A204.1 (cell line): ENCODE results near the gene ETF1.

Experiments
- FAIRE-seq: peaks from 2 replicates; lab custom pipeline; 2012; peaks lifted over from hg19 to GRCh38; lab: Jason Lieb, UNC

ETF1 gene

GRCh38 chr5:138563340-138564118, 20.5 kb upstream of the ETF1 start:
- no peak for FAIRE-seq

DNA sequence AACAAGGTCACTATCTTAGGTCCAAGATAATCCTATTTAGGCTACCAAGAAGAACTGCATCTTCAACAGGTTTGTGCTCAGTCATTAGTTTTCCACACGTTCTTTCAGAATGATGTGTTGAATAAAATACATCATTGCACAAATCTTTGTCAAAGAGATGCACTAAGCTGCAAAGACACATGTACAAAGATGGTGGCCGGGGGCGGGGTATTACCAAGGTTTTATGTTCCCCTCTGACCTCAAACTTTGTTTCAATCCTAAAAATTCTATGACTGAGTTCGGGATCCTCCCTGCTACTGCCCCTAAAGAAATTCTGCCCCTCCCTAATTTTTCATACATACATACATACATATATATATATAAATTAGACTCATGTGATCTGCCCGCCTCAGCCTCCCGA, 17.9 kb upstream of the ETF1 start:
- no peak for FAIRE-seq

DNA sequence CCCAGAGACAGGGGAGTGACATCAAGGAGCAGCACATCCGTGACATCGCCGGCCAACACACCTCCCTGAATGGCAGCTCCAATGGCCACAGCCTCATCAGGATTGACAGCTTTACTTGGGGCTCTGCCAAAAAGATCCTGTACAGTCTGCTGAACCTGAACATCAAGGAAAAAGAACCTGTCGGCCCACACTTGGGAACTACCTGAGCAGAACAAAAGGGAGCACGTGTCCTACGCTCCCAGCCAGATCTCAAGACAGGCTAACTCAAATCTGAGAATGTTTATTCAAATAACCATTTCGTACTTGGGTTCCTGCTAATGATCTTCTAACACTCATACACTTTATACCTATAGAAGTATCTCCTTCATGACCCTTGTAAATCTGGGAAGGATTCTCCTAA, 16.9 kb upstream of the ETF1 start:
- no peak for FAIRE-seq

GRCh38 chr5:138557677-138558076, 14.6 kb upstream of the ETF1 start:
- no peak for FAIRE-seq

DNA sequence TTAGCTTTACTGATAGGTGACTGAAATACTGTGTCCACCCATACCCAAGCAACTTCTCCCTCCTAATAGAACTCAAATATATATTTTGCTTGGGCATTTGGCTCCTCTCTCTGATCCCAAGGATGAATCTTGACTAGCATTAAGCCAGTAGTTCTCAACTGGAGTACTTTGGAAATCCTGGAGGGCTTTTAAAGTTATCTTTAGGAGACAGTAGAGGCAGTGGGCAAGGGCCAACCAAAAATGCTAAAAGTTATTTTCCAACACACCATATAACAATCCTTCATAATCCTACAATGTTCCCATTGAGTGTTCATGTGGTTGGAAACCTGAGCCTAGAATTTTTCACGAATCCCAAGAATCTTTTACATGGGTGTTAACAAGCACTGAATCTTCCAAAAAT, 11.1 kb upstream of the ETF1 start:
- FAIRE-seq, result no peak

DNA sequence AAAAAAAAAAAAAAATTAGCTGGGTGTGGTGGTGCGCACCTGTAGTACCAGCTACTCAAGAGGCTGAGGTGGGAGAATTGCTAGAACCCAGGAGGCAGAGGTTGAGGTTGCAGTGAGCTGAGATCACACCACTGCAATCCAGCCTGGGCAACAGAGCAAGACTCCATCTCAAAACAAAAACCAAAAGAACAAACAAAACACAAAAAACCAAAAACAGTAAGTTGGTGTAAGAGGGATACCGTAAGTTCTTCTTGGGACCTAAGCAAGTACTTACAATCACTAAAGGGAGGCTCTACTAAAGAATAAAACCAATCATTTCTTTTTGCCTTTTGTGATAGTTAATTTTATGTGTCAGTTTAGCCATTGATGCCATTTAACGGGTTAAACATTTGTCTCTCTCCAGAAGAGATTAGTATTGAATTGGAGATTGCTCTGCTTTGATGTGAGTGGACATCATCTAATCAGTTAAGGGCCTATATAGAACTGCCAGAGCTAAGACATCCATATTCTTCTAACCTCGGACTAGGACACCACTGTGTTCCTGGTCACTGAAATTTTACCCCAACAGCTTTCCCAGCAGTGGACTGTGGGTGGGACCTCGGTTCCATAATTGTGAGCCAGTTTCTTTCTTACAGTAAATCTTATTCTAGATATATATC, 10.5 kb upstream of the ETF1 start:
- no peak for FAIRE-seq

GRCh38 chr5:138552657-138553056, 9.6 kb upstream of the ETF1 start:
- no peak for FAIRE-seq

DNA sequence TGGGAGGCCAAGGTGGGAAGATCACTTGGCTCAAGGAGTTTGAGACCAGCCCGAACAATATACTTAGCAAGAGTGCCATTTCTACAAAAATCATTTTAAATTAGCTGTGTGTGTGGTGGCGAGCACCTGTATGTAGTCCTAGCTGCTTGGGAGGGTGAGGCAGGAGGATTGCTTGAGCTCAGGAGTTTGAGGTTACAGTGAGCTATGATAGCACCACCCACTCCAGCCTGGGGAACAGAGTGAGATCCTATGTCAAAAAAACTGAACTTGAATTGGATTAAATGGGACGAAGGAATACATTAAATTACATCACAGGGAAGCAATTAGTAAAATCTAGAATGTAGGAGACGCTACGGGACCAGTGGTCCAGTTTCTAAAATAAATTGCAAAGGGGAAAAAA, 6.4 kb upstream of the ETF1 start:
- FAIRE-seq, result no peak

DNA sequence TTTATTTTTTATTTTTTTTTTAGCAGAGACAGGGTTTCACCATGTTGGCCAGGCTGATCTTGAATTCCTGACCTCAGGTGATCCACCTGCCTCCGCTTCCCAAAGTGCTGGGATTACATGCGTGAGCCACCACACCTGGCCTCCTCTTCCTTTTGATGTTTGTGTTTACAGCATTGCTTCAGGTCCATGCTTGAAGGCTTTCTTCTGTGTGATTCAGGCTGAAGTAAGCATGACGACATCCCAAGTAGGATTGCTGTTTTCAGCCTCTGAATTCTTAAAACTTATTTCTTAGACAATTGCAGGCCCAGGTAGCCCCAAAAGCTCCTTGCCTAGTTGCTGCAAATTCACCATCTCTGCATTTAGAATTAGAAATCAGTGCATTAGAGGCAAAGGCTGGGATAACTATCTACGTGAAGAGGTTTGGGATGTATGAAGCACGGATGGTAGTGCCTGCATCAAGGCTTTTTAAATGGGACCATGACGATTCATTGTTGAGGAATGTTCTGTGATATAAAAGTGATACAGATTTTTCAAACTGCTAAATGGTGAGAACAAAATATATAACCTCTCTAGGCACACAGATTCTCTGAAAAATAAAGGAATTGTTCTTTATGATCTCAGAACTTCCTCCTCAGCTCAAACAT, 3.0 kb upstream of the ETF1 start:
- no peak for FAIRE-seq

- no peak for FAIRE-seq
Observed at GRCh38 chr5:138544181-138545134, 1.4 kb upstream of the ETF1 start.

- FAIRE-seq, result no peak
Observed at GRCh38 chr5:138543730-138544104, 681 bp upstream of the ETF1 start.

DNA sequence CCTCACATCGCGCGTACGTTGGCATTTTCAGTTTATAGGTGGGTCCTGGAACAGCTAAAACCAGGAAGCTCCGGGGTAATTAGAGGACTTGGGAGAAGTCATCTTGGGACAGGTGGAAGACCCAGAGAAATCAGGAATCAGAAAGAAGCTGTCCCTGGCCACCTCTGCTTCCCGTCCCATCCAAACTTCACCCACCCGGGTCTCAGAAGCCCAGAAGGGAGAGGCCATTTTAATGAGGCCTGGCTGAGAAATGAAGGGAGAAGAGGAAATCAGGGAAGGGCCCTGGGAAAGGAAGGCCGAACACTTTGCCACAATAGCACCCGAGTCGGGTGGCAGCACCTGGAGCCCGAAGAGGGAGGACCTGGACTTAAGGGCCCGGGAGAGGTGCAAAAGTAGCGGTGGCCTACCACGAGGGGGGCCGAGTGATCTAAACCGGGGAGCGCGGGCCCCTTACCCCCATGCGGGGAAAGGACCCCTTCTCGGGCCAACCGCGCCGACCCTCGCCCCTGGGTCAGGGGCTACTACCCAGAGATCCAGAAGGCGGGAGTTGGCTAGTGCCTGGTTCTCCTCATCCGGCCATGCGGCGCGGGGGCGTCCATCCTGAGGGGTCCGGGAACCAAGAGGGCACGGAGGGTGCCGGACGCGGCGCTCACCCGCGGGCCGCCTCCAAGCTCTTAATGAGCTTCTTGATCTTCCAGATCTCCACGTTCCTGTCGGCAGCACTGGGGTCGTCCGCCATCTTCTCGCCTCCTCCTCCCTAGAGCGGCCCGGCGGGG, 668 bp downstream of the ETF1 start:
- FAIRE-seq, result no peak

DNA sequence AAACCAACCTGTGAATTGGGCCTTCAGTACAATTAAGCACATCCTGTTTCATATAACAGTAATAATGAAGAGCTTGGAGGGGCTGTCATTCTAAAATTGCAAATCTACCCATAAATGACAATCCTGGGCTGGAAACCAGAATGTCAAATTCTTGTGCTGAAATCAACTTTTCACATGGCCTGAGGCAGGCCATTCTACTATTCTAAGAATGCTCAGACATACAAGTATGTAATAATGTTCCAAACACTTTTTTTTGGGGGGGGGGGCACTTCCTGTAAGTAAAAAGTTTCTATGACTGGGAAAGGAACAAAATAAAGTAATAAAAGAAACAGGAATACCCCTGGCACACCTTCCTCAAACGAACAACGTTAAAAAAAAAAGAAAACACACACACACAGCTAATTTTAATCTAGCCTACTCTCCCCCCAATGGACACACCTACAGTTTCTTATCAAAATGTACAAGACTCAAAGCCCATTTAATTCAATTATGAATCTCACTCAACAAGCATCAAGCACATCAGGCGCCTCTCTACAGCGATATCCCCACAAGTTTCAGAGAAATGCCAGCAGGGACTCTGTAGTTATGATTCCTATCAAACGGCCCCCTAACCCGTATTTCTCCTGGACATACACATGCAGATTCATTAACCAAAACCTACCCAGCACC, 1.4 kb downstream of the ETF1 start:
- FAIRE-seq, result no peak

DNA sequence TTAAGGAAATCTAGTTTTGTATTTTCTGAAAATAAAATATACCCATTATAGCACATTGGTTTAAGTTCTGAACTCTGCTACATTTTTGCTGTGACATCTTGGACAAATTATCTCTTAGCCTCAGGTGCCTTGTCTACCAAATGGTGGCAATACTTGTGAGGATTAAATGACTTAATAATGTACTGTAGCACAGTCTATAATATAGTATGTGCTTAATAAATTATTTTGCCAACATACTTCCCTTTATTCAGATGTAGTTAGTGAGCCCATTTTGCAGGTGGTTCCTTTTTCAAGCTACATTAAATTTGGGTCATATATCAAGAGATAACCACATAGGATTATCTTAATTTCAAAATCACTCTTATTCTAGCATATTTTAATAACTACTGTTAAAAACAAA, 3.2 kb downstream of the ETF1 start:
- FAIRE-seq, result no peak

GRCh38 chr5:138538943-138539627, 4.0 kb downstream of the ETF1 start:
- no peak for FAIRE-seq

- FAIRE-seq, result no peak
Observed at GRCh38 chr5:138536665-138537315, 6.2 kb downstream of the ETF1 start.

DNA sequence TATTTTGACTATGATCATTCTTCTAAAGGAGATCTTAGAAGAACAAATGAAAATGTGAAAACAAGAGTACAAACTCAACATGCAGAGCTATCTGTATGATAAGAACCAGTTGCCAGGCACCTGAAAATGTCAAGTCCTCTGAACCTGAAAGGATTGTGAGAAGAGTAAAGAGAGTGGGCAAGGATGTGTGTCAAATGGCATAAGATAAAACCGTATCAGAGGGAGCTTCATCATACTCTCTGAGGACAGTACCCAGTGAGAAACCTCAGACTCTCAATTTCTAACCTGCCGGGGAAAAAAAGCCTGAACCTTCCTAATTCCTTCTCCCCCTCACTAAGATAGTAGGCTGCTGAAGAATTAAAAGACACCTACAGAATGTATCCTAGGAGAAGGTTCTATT, 6.8 kb downstream of the ETF1 start:
- no peak for FAIRE-seq

DNA sequence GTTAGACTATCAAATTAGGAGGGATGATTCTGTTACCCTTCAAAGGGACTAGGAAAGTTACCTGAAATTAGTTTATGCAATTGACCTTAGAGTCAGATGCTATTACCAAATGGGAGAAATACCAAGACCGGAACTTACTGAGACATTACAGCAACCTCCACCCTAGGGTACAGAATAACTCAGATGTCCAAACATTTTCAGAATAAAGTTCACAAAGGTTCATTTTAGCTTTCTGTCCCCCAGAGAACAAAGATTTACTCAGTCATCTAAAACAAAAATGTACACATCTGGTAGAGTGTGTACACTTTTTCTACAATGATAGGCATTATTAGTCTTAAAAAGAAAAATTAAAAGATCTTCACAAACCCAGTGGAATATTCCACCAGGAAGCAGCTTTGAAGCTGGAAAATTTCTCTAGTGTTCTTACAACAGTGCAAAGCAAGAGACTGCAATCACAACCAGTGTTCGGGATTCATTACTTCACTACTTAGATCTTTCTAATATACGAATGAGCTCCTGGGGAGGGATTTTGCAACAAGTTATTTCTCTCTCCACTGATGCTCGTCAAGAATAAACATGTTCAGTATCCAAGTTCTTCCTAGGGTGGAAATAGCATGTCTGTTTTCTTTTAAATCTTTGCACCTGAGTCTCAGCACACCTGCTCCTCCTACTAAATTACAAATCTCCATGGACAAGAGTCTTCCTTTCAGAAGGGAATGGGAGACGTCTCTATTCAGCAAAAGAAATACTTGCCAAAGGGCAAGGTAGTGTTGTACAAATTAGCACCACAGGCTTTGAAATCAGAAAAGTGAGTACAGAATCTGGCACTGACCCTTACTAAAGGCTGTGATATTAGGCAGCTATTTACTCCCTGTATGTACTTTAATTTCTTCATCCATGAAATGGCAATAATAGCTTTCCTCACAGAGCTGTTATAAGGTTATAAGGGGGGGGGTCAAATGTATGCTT, 8.8 kb downstream of the ETF1 start:
- FAIRE-seq, result no peak

DNA sequence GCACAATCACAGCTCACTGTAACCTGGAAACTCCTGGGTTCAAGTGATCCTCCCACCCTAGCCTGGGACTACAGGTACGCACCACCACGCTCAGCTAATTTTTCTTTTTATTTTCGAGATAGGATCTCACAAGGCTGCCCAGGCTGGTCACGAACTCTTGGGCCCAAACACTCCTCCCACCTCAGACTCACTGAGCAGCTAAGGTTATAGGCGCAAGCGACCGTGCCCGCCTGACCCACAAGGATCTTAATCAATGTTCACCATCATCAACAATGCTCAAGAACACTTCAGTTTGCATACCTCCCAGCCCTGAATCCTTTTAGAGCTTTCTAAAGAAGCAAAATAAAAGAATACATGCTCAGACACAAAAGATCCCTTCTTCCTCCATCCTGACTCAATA, 13.2 kb downstream of the ETF1 start:
- FAIRE-seq, result no peak
